Epithelial cell of proximal tubule (primary cell): Measurements from ENCODE around the gene KCNK13. TPM values are rescaled to one million over a fixed set of nuclear protein-coding genes. Genes with fewer than 3 reads are reported as not detected.
"Not testable (repeated sequence)": the region's sequence is repeated elsewhere in the genome, so short reads cannot be mapped to it uniquely, and the experiment has no call there.

Experiments used
- DNase-seq: peaks from one replicate; pipeline ENCODE4 v3.0.0-alpha.2; 2011; ENCODE audit warnings: low read depth
- H3K4me3 ChIP-seq: 2 replicates; pipeline ENCODE4 v1.5.1; 2011; ENCODE audit warnings: low read depth, mild to moderate bottlenecking, low read length
- total RNA-seq: library from RNA; depleted of rRNA; stranded (reverse); fragments of >200 nt; gene quantifications from 2 replicates; pipeline ENCODE4 v1.2.3, GENCODE V29; 2015
- TF ChIP-seq, protein P1 (sequence below): conservative IDR thresholded peaks from 2 replicates; pipeline ENCODE4 v1.5.1; 2012; ENCODE audit warnings: low read depth, mild to moderate bottlenecking, low read length

The KCNK13 gene
- total RNA-seq, 1 donor from 2014 or later: 0.12 TPM

DNA sequence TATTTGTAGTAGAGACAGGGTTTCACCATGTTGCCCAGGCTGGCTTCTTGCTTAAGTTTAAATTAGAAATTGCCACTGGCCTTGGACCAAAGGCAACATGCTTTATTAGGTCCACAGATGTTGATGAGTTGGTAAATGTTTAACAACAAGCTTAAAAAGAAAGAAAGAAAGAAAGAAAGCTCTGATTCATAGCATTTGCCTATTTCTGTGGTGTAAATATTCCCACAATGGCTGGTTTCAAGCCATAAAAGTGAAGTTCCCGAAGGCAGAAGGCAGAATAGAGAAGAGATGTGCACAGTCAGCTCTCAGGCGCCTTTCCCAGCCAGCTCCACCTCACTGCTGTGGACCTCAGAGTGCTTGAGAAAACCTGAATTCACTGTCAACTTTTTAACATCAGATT, 26.4 kb downstream of the KCNK13 start:
- DNase-seq: peak; percentile 23

DNA sequence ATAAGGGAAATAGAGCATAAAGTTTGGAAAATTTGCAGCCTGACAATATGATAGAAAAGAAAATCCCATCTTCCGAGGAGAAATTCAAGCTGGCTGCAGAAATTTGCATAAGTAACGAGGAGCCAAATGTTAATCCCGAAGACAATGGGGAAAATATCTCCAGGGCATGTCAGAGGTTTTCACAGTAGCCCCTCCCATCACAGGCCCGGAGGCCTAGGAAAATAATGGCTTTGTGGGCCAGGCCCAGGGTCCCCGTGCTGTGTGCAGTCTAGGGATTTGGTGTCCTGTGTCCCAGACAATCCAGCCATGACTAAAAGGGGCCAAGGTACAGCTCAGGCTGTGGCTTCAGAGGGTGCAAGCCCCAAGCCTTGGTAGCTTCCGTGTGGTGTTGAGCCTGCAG, 27.7 kb downstream of the KCNK13 start:
- not testable (repeated sequence) for DNase-seq, H3K4me3 ChIP-seq

More for the DNA sequence above, 26.4 kb downstream of the KCNK13 start:
- TF ChIP-seq, protein P1, sequence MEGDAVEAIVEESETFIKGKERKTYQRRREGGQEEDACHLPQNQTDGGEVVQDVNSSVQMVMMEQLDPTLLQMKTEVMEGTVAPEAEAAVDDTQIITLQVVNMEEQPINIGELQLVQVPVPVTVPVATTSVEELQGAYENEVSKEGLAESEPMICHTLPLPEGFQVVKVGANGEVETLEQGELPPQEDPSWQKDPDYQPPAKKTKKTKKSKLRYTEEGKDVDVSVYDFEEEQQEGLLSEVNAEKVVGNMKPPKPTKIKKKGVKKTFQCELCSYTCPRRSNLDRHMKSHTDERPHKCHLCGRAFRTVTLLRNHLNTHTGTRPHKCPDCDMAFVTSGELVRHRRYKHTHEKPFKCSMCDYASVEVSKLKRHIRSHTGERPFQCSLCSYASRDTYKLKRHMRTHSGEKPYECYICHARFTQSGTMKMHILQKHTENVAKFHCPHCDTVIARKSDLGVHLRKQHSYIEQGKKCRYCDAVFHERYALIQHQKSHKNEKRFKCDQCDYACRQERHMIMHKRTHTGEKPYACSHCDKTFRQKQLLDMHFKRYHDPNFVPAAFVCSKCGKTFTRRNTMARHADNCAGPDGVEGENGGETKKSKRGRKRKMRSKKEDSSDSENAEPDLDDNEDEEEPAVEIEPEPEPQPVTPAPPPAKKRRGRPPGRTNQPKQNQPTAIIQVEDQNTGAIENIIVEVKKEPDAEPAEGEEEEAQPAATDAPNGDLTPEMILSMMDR: no peak
- no peak overlapping the region for H3K4me3 ChIP-seq

DNA sequence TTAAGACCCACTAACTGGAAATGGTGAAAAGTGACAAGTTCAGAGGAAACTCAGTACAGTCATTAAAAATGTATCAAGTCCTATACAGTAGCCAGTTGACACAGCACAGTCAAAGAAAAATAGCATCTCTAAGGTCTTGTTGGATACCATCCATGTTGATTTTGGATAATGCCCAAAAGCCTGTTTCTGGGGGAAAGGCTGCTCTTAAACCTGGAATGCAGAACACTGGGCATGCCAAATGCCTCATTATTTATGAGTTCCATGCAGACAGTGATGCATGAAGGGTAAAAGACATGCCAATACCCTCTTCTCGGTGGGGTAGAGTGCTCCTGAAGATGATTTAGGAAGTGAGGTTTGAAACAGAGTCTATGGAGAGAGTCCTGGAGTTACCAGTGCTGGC, 29.6 kb downstream of the KCNK13 start:
- DNase-seq: peak; percentile 73
- TF ChIP-seq, protein P1: no peak
- no peak overlapping the region for H3K4me3 ChIP-seq

DNA sequence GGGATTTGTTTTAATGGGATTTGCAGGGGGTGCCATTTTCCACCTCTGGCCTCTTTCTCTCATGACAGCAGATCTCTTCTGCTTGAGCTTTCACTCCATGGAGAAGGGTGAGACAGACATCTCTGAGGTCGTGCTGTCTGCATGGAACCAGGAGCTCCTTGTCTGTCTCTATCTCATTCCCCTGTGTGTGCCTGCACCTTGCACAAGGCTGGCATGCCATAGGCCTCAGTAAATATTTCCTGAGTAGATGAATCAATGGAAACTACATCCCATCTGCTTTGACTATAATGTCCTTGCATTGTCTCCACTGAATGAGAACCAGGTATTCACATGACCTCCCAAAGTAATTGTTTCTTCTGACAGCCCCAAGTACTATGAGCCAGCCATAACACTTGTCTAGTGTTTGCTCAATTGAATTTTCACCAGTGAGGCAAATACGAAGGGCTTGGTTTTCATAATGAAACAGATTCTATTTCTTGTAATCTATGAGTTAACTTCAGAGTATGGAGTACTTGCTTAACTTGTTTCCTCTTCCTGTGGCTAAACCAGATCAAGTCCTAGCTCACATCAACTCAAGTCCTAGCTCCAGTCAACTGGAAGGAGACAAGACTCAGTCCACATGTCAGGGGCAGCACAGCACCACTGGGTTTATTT, 32.3 kb downstream of the KCNK13 start:
- TF ChIP-seq, protein P1: no peak
- no peak overlapping the region for H3K4me3 ChIP-seq
- DNase-seq: no peak

- no peak overlapping the region for H3K4me3 ChIP-seq
- TF ChIP-seq, protein P1: no peak
- DNase-seq: no peak
These were observed 33.3 kb downstream of the KCNK13 start for GRCh38 chr14:90095096-90095495.

DNA sequence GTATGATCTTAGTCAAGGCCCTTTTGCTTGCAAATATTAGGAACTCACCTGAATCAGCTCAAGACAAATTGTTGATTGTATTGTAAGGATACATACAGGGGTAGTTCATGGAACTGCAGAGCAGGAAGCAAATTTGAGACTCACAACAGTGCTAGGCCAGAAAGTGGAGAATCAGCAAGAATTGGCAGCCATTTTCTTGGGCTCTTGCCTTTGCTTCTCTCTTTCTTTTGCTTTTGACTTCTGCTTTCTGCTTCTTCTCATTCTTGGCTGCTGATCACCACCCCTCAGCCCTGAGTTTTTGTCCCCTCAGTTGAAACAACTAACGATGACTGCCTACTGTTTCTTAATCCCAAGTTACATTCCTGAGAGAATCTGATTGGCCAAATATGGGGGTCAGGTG, 34.8 kb downstream of the KCNK13 start:
- H3K4me3 ChIP-seq: no peak overlapping the region
- TF ChIP-seq, protein P1: no peak
- DNase-seq: no peak

DNA sequence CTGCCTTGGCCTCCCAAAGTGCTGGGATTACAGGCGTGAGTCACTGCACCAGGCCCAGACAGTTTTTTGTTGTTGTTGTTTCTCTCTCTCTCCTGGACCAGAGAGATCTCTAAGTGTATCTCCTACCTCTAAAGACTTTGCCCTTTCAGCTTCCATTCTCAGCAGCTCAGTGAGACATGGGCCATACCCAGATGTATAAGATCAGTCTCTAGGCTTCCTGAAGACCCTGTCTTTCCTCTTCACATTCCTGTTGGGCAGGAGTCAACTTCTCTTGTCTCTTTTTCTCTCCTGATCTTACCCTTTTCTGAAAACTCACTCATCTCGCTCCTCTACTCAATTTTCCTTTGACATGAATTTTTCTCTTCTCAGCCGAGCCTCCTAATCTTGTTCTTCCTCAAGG, 42.0 kb downstream of the KCNK13 start:
- no peak for DNase-seq
- TF ChIP-seq, protein P1: no peak
- H3K4me3 ChIP-seq: no peak overlapping the region
